Neural progenitor cell (in vitro differentiated cells): ENCODE data around the gene APOL3. TPM values are rescaled to one million over a fixed set of nuclear protein-coding genes. Genes with fewer than 3 reads are reported as not detected.

ENCODE experiments used
- DNase-seq: peaks from one replicate; pipeline ENCODE4 v3.0.0-alpha.2; 2016; ENCODE audit warnings: low spot score
- H2AFZ ChIP-seq: fragments of 200-600 bp; sonication (generic); replicated peaks from 2 replicates; pipeline ENCODE4 v1.6.1; 2016; ENCODE audit warnings: antibody characterized with exemption
- H3F3A ChIP-seq: fragments of 200-600 bp; sonication (generic); 2 replicates; pipeline ENCODE4 v1.6.1; 2016; ENCODE audit warnings: antibody characterized with exemption, low read depth
- H3K27ac ChIP-seq: fragments of 200-600 bp; sonication (generic); 2 replicates; pipeline ENCODE4 v1.5.1; 2016; ENCODE audit warnings: mild to moderate bottlenecking
- H3K27me3 ChIP-seq: fragments of 200-600 bp; sonication (generic); 2 replicates; pipeline ENCODE4 v1.6.1; 2016; ENCODE audit warnings: mild to moderate bottlenecking, moderate library complexity
- H3K36me3 ChIP-seq: fragments of 200-600 bp; sonication (generic); 2 replicates; pipeline ENCODE4 v1.5.1; 2016
- H3K4me1 ChIP-seq: fragments of 200-600 bp; sonication (generic); 2 replicates; pipeline ENCODE4 v1.6.1; 2016; ENCODE audit warnings: mixed run types
- H3K4me2 ChIP-seq: fragments of 200-600 bp; sonication (generic); 2 replicates; pipeline ENCODE4 v1.6.1; 2016
- H3K4me3 ChIP-seq: fragments of 200-600 bp; sonication (generic); 2 replicates; pipeline ENCODE4 v1.5.1; 2016
- H3K79me2 ChIP-seq: fragments of 200-600 bp; sonication (generic); 2 replicates; pipeline ENCODE4 v1.6.1; 2016; ENCODE audit warnings: low read depth
- H3K9ac ChIP-seq: fragments of 200-600 bp; sonication (generic); 2 replicates; pipeline ENCODE4 v1.6.1; 2016
- H3K9me3 ChIP-seq: fragments of 200-600 bp; sonication (generic); 2 replicates; pipeline ENCODE4 v1.5.1; 2016; ENCODE audit warnings: low read depth
- H4K20me1 ChIP-seq: fragments of 200-600 bp; sonication (generic); 2 replicates; pipeline ENCODE4 v1.6.1; 2016; ENCODE audit warnings: low read depth
- H3K27ac Mint-ChIP-seq: 3 replicates; pipeline ENCODE4 v1.8.0; 2021; ENCODE audit warnings: mixed read lengths
- H3K27me3 Mint-ChIP-seq: 2 replicates; pipeline ENCODE4 v1.8.0; 2022; ENCODE audit warnings: low read depth, mild to moderate bottlenecking, inconsistent platforms, moderate library complexity, mixed read lengths; ENCODE audit not compliant: insufficient read depth
- H3K36me3 Mint-ChIP-seq: 3 replicates; pipeline ENCODE4 v1.8.0; 2021; ENCODE audit warnings: mixed read lengths
- H3K4me1 Mint-ChIP-seq: 3 replicates; pipeline ENCODE4 v1.8.0; 2021; ENCODE audit warnings: mixed read lengths
- H3K4me3 Mint-ChIP-seq: 3 replicates; pipeline ENCODE4 v1.8.0; 2021; ENCODE audit warnings: mild to moderate bottlenecking, moderate library complexity, mixed read lengths
- H3K9me3 Mint-ChIP-seq: 3 replicates; pipeline ENCODE4 v1.8.0; 2020; ENCODE audit warnings: mixed read lengths
- CTCF ChIP-seq: fragments of 200-600 bp; sonication (generic); IDR thresholded peaks from 2 replicates; pipeline ENCODE4 v1.5.1; 2017; ENCODE audit warnings: antibody characterized with exemption, mild to moderate bottlenecking
- EZH2 ChIP-seq: fragments of 200-600 bp; sonication (generic); IDR thresholded peaks from 2 replicates; pipeline ENCODE4 v1.6.1; 2017; ENCODE audit warnings: antibody characterized with exemption, mild to moderate bottlenecking, moderate library complexity
- EZH2phosphoT487 ChIP-seq: fragments of 200-600 bp; sonication (generic); IDR thresholded peaks from 2 replicates; pipeline ENCODE4 v1.6.1; 2017; ENCODE audit warnings: antibody characterized with exemption
- total RNA-seq: library from RNA; depleted of rRNA; stranded (reverse); fragments of >200 nt; gene quantifications from 2 replicates; pipeline ENCODE4 v1.2.3, GENCODE V29; 2015; ENCODE audit warnings: low replicate concordance

APOL3 gene
- total RNA-seq, 1 donor from 2014 or later = not detected

- Histone ChIP-seq H3K4me2 (no peak overlapping the region), H3K27ac (no peak overlapping the region), H3K79me2 (no peaks in the 10 kb centered on the region), H3K9me3 (no peaks in the 10 kb centered on the region), H3F3A (no peaks in the 10 kb centered on the region), H3K4me3 (no peak overlapping the region), H3K4me1 (no peaks in the 10 kb centered on the region), H4K20me1 (no peaks in the 10 kb centered on the region), H3K36me3 (no peaks in the 10 kb centered on the region), H2AFZ (no peak overlapping the region), H3K27me3 (no peaks in the 10 kb centered on the region), H3K9ac (no peak overlapping the region)
- Mint-ChIP-seq H3K36me3 (no peaks in the 10 kb centered on the region), H3K9me3 (peaks cover 4% of the 10 kb centered on the region), H3K4me3 (no peak overlapping the region), H3K4me1 (peaks cover 9% of the 10 kb centered on the region), H3K27me3 (peaks cover 6% of the 10 kb centered on the region), H3K27ac (no peak overlapping the region)
- TF ChIP-seq EZH2phosphoT487 (no peak), EZH2 (no peak), CTCF (no peak)
- no peak for DNase-seq
These were observed 6.1 kb upstream of the APOL3 start for GRCh38 chr22:36166518-36167220.

GRCh38 chr22:36166086-36166485 is 5.5 kb upstream of the APOL3 start:
- H3K36me3 Mint-ChIP-seq = no peaks in the 10 kb centered on the region
- no peak overlapping the region for H3K27ac ChIP-seq

GRCh38 chr22:36165141-36165540 is 4.6 kb upstream of the APOL3 start:
- no peak overlapping the region for H3K4me3 ChIP-seq
- Mint-ChIP-seq H3K4me1 (peaks cover 9% of the 10 kb centered on the region), H3K27ac (no peak overlapping the region), H3K27me3 (peaks cover 6% of the 10 kb centered on the region), H3K4me3 (no peak overlapping the region), H3K9me3 (peaks cover 4% of the 10 kb centered on the region), H3K36me3 (no peaks in the 10 kb centered on the region)
- H3F3A ChIP-seq = no peaks in the 10 kb centered on the region
- no peaks in the 10 kb centered on the region for H3K79me2 ChIP-seq
- H2AFZ ChIP-seq = no peak overlapping the region
- H4K20me1 ChIP-seq = no peaks in the 10 kb centered on the region
- H3K27ac ChIP-seq = no peak overlapping the region
- no peak overlapping the region for H3K4me2 ChIP-seq
- H3K9me3 ChIP-seq = no peaks in the 10 kb centered on the region
- DNase-seq = no peak
- no peak for TF ChIP-seq CTCF
- no peak for TF ChIP-seq EZH2phosphoT487
- no peak for TF ChIP-seq EZH2
- H3K36me3 ChIP-seq = no peaks in the 10 kb centered on the region
- H3K27me3 ChIP-seq = no peaks in the 10 kb centered on the region
- no peaks in the 10 kb centered on the region for H3K4me1 ChIP-seq
- H3K9ac ChIP-seq = no peak overlapping the region

More at GRCh38 chr22:36166086-36166485, 5.5 kb upstream of the APOL3 start:
- Histone ChIP-seq H2AFZ (no peak overlapping the region), H3K27me3 (no peaks in the 10 kb centered on the region), H3K4me2 (no peak overlapping the region), H4K20me1 (no peaks in the 10 kb centered on the region), H3K4me1 (no peaks in the 10 kb centered on the region), H3K36me3 (no peaks in the 10 kb centered on the region), H3K79me2 (no peaks in the 10 kb centered on the region), H3F3A (no peaks in the 10 kb centered on the region), H3K9ac (no peak overlapping the region), H3K4me3 (no peak overlapping the region), H3K9me3 (no peaks in the 10 kb centered on the region)
- peaks cover 4% of the 10 kb centered on the region for H3K9me3 Mint-ChIP-seq
- H3K27me3 Mint-ChIP-seq = peaks cover 6% of the 10 kb centered on the region
- no peak for DNase-seq
- TF ChIP-seq EZH2 (no peak), CTCF (no peak), EZH2phosphoT487 (no peak)
- no peak overlapping the region for H3K27ac Mint-ChIP-seq
- H3K4me3 Mint-ChIP-seq = no peak overlapping the region
- peaks cover 9% of the 10 kb centered on the region for H3K4me1 Mint-ChIP-seq
